NCI-H187 (cell line): ENCODE results near the gene MRTFB.
"Not testable (repeated sequence)": the region's sequence is repeated elsewhere in the genome, so short reads cannot be mapped to it uniquely, and the experiment has no call there.

Experiments used
- DNase-seq, 2 experiments: peaks; one replicate each; lab custom pipeline; 2025; lab: John Stamatoyannopoulos, UW

MRTFB gene

DNA sequence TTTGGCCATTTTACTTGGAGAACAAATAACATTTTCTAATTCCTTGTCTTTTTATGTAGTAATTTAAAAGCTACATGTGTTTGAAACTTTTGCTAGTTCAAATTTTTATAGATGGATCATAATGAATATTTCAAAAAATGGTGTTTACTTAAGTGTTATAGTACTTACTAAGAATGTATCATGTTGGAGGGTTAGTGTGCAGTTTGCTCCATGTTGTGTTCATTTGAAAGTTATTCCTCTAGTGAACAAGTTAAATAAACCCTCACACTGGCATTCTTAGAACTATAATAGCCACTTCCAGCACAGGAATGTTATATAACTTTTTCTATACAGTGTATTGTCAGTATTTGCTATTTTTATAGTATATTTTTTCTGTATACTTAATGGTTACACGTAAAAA, 62.8 kb downstream of the MRTFB start:
- no peak for DNase-seq

- no peak for DNase-seq
These were observed 64.6 kb downstream of the MRTFB start for GRCh38 chr16:14135704-14136103.

DNA sequence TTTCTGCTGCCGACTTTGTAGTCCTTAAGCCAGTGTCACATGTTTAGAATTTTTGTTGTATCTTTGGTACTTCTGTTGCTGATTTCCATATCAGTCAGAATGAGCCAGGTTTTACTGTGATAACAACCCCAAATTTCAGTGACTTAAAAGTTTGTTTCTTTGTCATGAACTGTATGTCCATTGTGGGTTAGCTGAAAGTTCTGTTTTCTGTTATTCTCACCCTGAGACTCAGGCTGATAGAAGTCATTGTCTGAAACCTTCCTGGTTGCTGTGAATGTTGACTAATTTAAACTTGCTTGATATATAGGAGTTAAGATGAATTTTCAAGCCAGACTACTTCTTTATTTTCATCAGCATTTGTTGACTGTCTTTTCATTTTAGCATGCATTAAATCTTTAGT, 68.8 kb downstream of the MRTFB start:
- no peak for DNase-seq

GRCh38 chr16:14140923-14141322, 69.8 kb downstream of the MRTFB start:
- DNase-seq: no peak

DNA sequence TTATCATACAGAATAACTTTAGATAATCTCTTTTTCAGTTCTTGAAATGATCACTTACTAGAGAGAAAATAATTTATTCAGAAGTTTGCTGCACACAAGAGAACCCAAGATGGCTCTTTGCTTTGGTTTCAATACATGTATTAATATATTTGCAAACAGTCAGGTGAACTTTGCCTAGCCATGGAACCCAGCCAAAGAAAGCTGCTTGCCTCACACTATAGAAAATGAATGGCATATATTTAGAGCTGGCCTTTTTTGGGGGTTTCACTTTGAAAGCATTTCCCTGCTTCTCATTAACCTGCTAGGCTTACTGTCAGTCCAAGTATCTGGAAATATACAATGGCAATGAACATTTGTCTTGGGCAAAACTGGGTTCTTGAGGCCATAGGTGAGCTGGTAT, 75.3 kb downstream of the MRTFB start:
- DNase-seq: no peak

GRCh38 chr16:14148016-14148415, 76.9 kb downstream of the MRTFB start:
- no peak for DNase-seq

DNA sequence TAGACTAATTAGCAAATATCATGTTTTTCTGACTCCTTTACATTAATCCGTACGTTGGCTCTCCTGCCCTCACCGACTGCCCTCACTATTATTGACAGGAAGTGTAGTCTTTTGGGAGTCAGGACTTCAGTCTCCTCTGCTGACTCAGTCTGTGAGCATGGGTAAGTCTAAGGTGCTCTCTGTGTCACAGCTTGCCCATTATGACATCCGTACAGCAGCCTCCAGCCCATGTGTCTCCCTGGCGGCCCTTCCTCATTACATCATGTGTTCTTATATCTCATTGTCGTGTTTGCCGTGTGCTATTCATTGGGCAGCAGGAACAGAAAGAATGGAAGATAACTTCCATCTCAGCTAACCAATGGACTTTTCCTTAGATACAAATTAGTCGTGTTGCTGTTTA, 77.5 kb downstream of the MRTFB start:
- no peak for DNase-seq

DNA sequence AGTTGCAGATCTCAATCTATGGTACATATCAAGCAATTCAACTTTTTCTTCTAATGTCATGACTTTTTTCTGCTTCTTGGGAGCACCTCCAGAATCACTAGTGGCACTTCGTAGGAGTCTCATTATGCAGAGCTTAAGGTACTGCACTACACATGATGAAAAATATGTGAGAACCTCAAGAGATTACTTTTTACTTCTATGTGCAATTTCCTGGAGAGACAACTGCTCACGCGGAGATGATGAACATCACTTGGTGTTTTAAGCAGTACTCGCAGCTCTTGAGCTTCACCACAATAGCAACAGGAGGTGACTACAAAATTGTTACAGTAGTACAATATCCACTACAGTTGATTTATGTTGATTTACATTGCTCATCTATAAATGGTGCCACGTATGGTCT, 79.7 kb downstream of the MRTFB start:
- DNase-seq: no peak

- DNase-seq: no peak
These were observed 80.3 kb downstream of the MRTFB start for GRCh38 chr16:14151256-14152030.

DNA sequence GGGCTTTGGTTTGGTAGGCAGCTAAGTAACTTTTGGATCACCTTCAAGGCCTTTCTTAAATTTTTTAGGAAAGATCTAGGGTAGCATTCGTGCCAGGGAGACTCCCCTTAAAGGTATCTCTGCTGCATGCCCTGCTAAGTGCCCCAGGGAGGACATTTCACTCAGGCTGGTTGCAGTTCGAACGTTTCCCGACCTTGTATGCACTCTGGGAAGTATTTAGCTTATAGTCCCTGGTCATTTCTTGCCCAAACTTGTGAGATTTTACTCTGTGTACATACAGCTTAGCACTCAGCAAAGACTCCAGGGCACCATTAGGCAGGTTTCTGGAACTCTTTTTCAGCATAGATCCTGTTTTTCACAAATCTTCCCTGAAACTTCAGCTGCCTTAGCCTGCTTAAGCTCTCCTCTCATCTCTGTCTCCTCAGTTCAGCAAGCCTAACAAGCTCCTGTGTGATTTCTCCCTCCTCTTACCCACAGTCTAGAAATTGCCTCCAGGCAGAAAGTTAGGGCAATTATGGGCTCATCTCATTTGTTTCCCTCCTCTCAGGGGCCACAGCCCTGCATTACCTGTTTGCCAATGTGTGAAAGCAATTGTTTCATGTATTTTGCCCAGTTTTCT, 84.6 kb downstream of the MRTFB start:
- no peak for DNase-seq

DNA sequence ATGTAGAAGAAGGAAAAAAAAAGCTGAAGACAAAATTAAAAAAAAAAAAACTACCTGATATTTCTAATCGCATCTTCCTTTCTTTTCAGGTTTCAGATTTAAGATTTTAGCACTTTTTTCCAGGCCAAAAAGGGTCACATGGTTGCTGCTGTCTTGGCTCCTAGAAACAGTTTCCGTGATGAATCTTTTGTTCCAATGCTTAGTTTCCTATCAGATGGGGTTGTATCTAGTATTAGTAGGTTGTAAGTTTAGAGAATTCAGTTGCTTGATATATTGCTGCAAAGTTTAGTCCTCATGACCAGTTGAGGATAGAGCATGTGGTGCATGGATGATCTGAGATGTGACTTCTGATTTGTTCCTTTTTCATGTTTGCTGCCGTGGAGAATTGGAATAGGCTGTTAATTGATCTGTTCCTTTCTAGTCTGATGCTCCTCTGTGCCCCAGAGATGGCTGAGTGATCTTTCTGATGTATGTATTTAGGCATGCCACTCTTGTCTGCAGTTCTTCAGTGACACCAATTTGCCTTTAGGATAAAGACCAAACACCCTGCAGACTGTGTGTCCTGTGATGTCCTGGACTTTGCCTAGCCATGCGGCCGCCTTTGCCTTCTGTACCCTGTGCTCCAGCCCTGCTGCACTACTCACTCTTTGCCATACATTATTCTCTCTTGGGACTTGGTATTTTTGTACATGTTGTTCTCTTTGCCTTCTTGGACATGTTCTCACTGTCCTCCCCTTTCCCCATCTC, 94.0 kb downstream of the MRTFB start:
- DNase-seq: no peak

GRCh38 chr16:14168146-14168545, 97.0 kb downstream of the MRTFB start:
- DNase-seq: no peak

- DNase-seq: no peak
These were observed 101.2 kb downstream of the MRTFB start for GRCh38 chr16:14172200-14172809.

DNA sequence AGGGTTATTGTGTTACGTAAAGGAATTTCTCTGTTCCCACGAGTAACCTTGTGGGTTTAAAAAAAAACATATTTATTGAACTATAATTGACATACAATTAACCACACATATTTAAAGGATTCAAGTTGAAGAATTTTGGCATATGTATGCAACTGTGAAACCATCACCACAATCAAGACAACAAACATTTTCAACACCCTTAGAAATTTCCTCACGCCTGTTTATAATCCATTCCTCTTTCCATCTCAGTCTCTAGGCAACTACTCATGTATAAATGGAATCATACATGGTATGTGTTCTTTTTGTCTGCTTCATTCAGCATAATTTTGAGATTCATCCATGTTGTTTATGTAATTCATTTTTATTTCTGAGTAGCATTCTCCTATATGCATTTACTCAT, 104.0 kb downstream of the MRTFB start:
- DNase-seq: no peak

GRCh38 chr16:14177704-14178103, 106.6 kb downstream of the MRTFB start:
- no peak for DNase-seq

DNA sequence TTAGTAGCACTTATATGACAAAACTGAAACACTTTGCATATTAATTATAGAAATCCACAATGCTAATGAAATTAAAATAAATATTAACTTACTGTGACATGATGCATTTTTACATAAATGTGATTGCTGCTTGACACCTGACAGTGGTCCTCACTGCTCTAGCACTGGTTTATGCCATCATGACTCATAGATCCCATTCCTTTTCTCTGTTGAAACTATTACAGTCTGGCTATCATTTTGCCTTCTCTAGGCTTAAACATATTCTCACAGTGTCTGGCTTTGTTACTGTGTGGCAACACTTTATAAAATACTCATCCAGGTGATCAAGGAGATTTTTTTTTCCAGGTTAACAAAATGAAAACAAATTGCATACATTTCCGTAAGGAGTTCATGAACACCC, 108.0 kb downstream of the MRTFB start:
- no peak for DNase-seq

- DNase-seq: no peak
These were observed 109.4 kb downstream of the MRTFB start for GRCh38 chr16:14180481-14180944.

- DNase-seq: no peak
These were observed 110.4 kb downstream of the MRTFB start for GRCh38 chr16:14181371-14182050.

GRCh38 chr16:14182999-14183398, 111.9 kb downstream of the MRTFB start:
- no peak for DNase-seq

DNA sequence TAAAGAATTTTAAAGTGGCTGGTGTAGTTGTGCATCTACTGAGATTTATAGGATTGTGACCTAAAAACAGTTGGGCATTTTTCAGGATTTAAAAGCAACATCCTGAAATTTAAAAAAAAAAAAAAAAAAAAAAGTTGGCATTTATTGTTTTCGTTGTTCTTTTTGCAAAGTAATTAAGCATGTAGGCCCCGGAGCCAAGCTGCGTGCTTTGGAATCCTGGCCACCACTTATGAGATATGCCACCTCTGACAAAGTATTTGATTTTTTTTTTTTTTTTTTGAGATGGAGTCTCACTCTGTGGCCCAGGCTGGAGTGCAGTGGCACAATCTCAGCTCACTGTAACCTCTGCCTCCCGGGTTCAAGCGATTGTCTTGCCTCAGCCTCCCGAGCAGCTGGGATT, 112.8 kb downstream of the MRTFB start:
- not testable (repeated sequence) for DNase-seq

- no peak for DNase-seq
These were observed 115.1 kb downstream of the MRTFB start for GRCh38 chr16:14186007-14186794.
